Stimulated activated CD4-positive, alpha-beta T cell treated with anti-CD3 and anti-CD28 coated beads, Interleukin-1b, Interleukin-23, amount 100 ng/mL, for 48 hours (primary cell): ENCODE measurements around the gene IGBP1.
"Not testable (repeated sequence)": the region's sequence is repeated elsewhere in the genome, so short reads cannot be mapped to it uniquely, and the experiment has no call there.

ENCODE experiments used
- DNase-seq: peaks from one replicate; pipeline ENCODE4 v3.0.0-alpha.2; 2020

The IGBP1 gene

GRCh38 chrX:70133303-70134115 is at the start of gene IGBP1:
Gene IGBP1, plus strand, starts transcription at chrX:70133447. Its CDS starts 501 bp downstream, at chrX:70133948.
- peak; percentile 77 for DNase-seq

GRCh38 chrX:70084592-70085240 is 48.5 kb upstream of the IGBP1 start:
- no peak for DNase-seq

- no peak for DNase-seq
Measured at GRCh38 chrX:70087857-70088630, 45.2 kb upstream of the IGBP1 start.

GRCh38 chrX:70088751-70089150 is 44.5 kb upstream of the IGBP1 start:
- no peak for DNase-seq

GRCh38 chrX:70089604-70090297 is 43.5 kb upstream of the IGBP1 start:
- no peak for DNase-seq

GRCh38 chrX:70092247-70092646 is 41.0 kb upstream of the IGBP1 start:
- DNase-seq, result no peak

GRCh38 chrX:70096052-70096451 is 37.2 kb upstream of the IGBP1 start:
- no peak for DNase-seq

- DNase-seq, result no peak
Measured at GRCh38 chrX:70105229-70105628, 28.0 kb upstream of the IGBP1 start.

- not testable (repeated sequence) for DNase-seq
Measured at GRCh38 chrX:70111436-70112026, 21.7 kb upstream of the IGBP1 start.

- no peak for DNase-seq
Measured at GRCh38 chrX:70117738-70118137, 15.5 kb upstream of the IGBP1 start.

- DNase-seq, result not testable (repeated sequence)
Measured at GRCh38 chrX:70123014-70123413, 10.2 kb upstream of the IGBP1 start.

GRCh38 chrX:70124678-70125077 is 8.6 kb upstream of the IGBP1 start:
- no peak for DNase-seq

- DNase-seq, result no peak
Measured at GRCh38 chrX:70128071-70128470, 5.2 kb upstream of the IGBP1 start.

GRCh38 chrX:70129816-70130215 is 3.4 kb upstream of the IGBP1 start:
- no peak for DNase-seq

GRCh38 chrX:70132224-70132623 is 1.0 kb upstream of the IGBP1 start:
- no peak for DNase-seq

GRCh38 chrX:70132877-70133302 is 357 bp upstream of the IGBP1 start:
- DNase-seq, result no peak

GRCh38 chrX:70134116-70134477 is 850 bp downstream of the IGBP1 start:
- no peak for DNase-seq

- DNase-seq, result no peak
Measured at GRCh38 chrX:70138622-70139021, 5.4 kb downstream of the IGBP1 start.

- DNase-seq, result no peak
Measured at GRCh38 chrX:70139736-70140135, 6.5 kb downstream of the IGBP1 start.

GRCh38 chrX:70141373-70141772 is 8.1 kb downstream of the IGBP1 start:
- no peak for DNase-seq

GRCh38 chrX:70166601-70167590 is 33.6 kb downstream of the IGBP1 start:
- DNase-seq, result no peak
